Neural progenitor cell (in vitro differentiated cells): ENCODE data around the gene IQGAP3.

ENCODE experiments used
- CTCF ChIP-seq: fragments of 200-600 bp; sonication (generic); IDR thresholded peaks from 2 replicates; pipeline ENCODE4 v1.5.1; 2017; ENCODE audit warnings: antibody characterized with exemption, mild to moderate bottlenecking
- EZH2 ChIP-seq: fragments of 200-600 bp; sonication (generic); IDR thresholded peaks from 2 replicates; pipeline ENCODE4 v1.6.1; 2017; ENCODE audit warnings: antibody characterized with exemption, mild to moderate bottlenecking, moderate library complexity
- EZH2phosphoT487 ChIP-seq: fragments of 200-600 bp; sonication (generic); IDR thresholded peaks from 2 replicates; pipeline ENCODE4 v1.6.1; 2017; ENCODE audit warnings: antibody characterized with exemption

GRCh38 chr1:156582388-156583017, 10.1 kb upstream of the IQGAP3 start:
- TF ChIP-seq CTCF = no peak
- no peak for TF ChIP-seq EZH2
- no peak for TF ChIP-seq EZH2phosphoT487
